HG02938 (cell line): ENCODE results near the gene C1orf174.

Experiments used
- ATAC-seq: cut with Tn5 transposase; IDR thresholded peaks from one replicate; pipeline ENCODE4 v1.9.1; 2021; ENCODE audit warnings: mild to moderate bottlenecking, moderate library complexity; ENCODE audit not compliant: unreplicated experiment

Gene C1orf174

GRCh38 chr1:3879099-3879498 is 21.0 kb downstream of the C1orf174 start:
- ATAC-seq, result no peak

GRCh38 chr1:3876716-3877115 is 23.4 kb downstream of the C1orf174 start:
- no peak for ATAC-seq

GRCh38 chr1:3874736-3875135 is 25.3 kb downstream of the C1orf174 start:
- no peak for ATAC-seq

- ATAC-seq, result no peak
Measured at GRCh38 chr1:3872546-3872945, 27.5 kb downstream of the C1orf174 start.

- ATAC-seq, result no peak
Measured at GRCh38 chr1:3871451-3871805, 28.6 kb downstream of the C1orf174 start.

GRCh38 chr1:3869751-3870301 is 30.2 kb downstream of the C1orf174 start:
- ATAC-seq, result no peak

GRCh38 chr1:3868464-3869006 is 31.5 kb downstream of the C1orf174 start:
- no peak for ATAC-seq

GRCh38 chr1:3865606-3866160 is 34.4 kb downstream of the C1orf174 start:
- no peak for ATAC-seq

- no peak for ATAC-seq
Measured at GRCh38 chr1:3864884-3865283, 35.2 kb downstream of the C1orf174 start.

GRCh38 chr1:3863231-3863935 is 36.7 kb downstream of the C1orf174 start:
- no peak for ATAC-seq

GRCh38 chr1:3858231-3858981 is 41.7 kb downstream of the C1orf174 start:
- ATAC-seq, result no peak

GRCh38 chr1:3857791-3858129 is 42.3 kb downstream of the C1orf174 start:
- ATAC-seq, result no peak

- ATAC-seq, result peak; percentile 94
Measured at GRCh38 chr1:3856923-3857790, 42.9 kb downstream of the C1orf174 start, which contains the start of the genes CEP104 and DFFB. CEP104 (minus strand) TSS chr1:3857211; CDS start chr1:3852407, 4,804 bp downstream. DFFB (plus strand) TSS chr1:3857476; CDS start chr1:3857604, 128 bp downstream.

GRCh38 chr1:3852711-3853485 is 47.2 kb downstream of the C1orf174 start:
- no peak for ATAC-seq

- no peak for ATAC-seq
Measured at GRCh38 chr1:3852091-3852490, 48.0 kb downstream of the C1orf174 start.

- no peak for ATAC-seq
Measured at GRCh38 chr1:3851292-3851691, 48.8 kb downstream of the C1orf174 start.

GRCh38 chr1:3850857-3851256 is 49.2 kb downstream of the C1orf174 start:
- ATAC-seq, result no peak

- ATAC-seq, result no peak
Measured at GRCh38 chr1:3847081-3847480, 53.0 kb downstream of the C1orf174 start.

GRCh38 chr1:3846541-3846940 is 53.5 kb downstream of the C1orf174 start:
- no peak for ATAC-seq

- no peak for ATAC-seq
Measured at GRCh38 chr1:3842912-3843311, 57.2 kb downstream of the C1orf174 start.
